ENCODE results near the gene WIZ.

GRCh38 chr19:15487038-15487437, 37.3 kb upstream of the WIZ start:
- TF ChIP-seq POLR2A (IDR thresholded peaks at IDR 0.05): no peak
- no peak for TF ChIP-seq CTCF (IDR thresholded peaks at IDR 0.05)
